Adrenal gland (tissue), 5 donors: ENCODE results near the gene ZFAND6.

Source experiments
- CTCF ChIP-seq, 6 experiments: fragments of 450-650 bp in 4 of 6; fragments of 200-600 bp in 2 of 6; sonication (generic) in 1 of 6; IDR thresholded peaks; 1 replicate in 5 of 6; 2 replicates in 1 of 6; pipeline versions ENCODE4 v1.5.1 to v1.8.0; 2016 to 2021; ENCODE audit warnings: antibody characterized with exemption in 6 of 6, mild to moderate bottlenecking in 2 of 6, moderate library complexity in 1 of 6
- POLR2A ChIP-seq, 2 donors: fragments of 450-650 bp; IDR thresholded peaks; one replicate each; pipeline ENCODE4 v1.6.1; 2017; ENCODE audit warnings: antibody characterized with exemption in 2 of 2, mild to moderate bottlenecking in 2 of 2, moderate library complexity in 1 of 2
- donor health status: DM: no; HTN: no; CAD: no.

DNA sequence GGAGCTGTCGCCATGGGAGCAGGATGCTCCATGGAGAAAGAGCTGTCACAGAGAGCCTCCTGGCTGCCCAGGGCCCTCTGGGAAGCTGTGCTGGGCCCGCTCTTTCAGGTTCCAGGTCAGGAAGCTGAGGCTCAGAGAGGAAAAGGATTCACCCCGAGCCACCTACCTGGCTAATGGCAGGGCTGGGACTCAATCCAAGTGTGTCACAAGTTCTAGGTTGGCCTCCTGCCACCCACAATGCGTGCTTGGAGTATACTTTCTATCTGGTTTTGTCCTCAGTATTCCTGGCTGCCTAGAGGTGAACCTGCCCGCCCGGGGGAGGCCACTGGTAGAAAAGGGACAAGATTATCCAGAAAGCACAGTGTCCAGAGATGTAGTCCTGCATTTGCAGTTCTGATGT is 117.0 kb downstream of the ZFAND6 start:
- TF ChIP-seq POLR2A (IDR thresholded peaks at IDR 0.05) = no peak
- TF ChIP-seq CTCF (IDR thresholded peaks at IDR 0.05) = no peak
